Naive thymus-derived CD4-positive, alpha-beta T cell (primary cell): Measurements from ENCODE around the gene GNAT3. TPM values are rescaled to one million over a fixed set of nuclear protein-coding genes. Genes with fewer than 3 reads are reported as not detected.

Source experiments
- ATAC-seq: fragments of 150-1000 bp; cut with Tn5 transposase; 2 replicates; pipeline ENCODE4 v1.10.0; 2021; ENCODE audit warnings: mild to moderate bottlenecking, moderate library complexity
- CTCF ChIA-PET: fragments of 350-600 bp; sonication (Branson Sonifier 250); formaldehyde crosslinking; loops from one replicate; lab custom pipeline; 2021; ENCODE audit warnings: antibody characterized with exemption; lab: Charles Lee
- POLR2A ChIA-PET: fragments of 350-600 bp; sonication (Branson Sonifier 250); formaldehyde crosslinking; loops from one replicate; lab custom pipeline; 2021; ENCODE audit warnings: antibody characterized with exemption, inconsistent platforms; lab: Charles Lee
- DNase-seq, 9 donors: peaks; one replicate each; pipeline versions ENCODE4 v3.0.0 to v3.0.0-alpha.2; 2020 to 2022; ENCODE audit warnings: mixed read lengths in 1 of 9
- H3K27ac ChIP-seq: one replicate; pipeline ENCODE4 v1.7.0; 2013; ENCODE audit warnings: mild to moderate bottlenecking, low read depth, low read length, moderate library complexity
- H3K27me3 ChIP-seq, 2 donors: one replicate each; pipeline ENCODE4 v1.7.0; 2013; ENCODE audit warnings: low read length in 2 of 2, mild to moderate bottlenecking in 2 of 2, moderate library complexity in 2 of 2; ENCODE audit not compliant: control insufficient read depth in 2 of 2, insufficient read depth in 2 of 2
- H3K36me3 ChIP-seq, 3 experiments: 1 replicate in 2 of 3; 2 replicates in 1 of 3; pipeline ENCODE4 v1.7.0; 2013; ENCODE audit warnings: low read length in 3 of 3, mild to moderate bottlenecking in 3 of 3, moderate library complexity in 1 of 3; ENCODE audit not compliant: insufficient read depth in 3 of 3, control insufficient read depth in 2 of 3
- H3K4me1 ChIP-seq, 2 donors: one replicate each; pipeline ENCODE4 v1.7.0; 2013; ENCODE audit warnings: low read length in 2 of 2, mild to moderate bottlenecking in 2 of 2, moderate library complexity in 1 of 2; ENCODE audit not compliant: control insufficient read depth in 2 of 2, insufficient read depth in 2 of 2
- H3K4me3 ChIP-seq: 2 replicates; pipeline ENCODE4 v1.7.0; 2013; ENCODE audit warnings: mild to moderate bottlenecking, low read length
- H3K9me3 ChIP-seq, 3 experiments: 1 replicate in 2 of 3; 2 replicates in 1 of 3; pipeline ENCODE4 v1.7.0; 2013; ENCODE audit warnings: low read length in 3 of 3; ENCODE audit not compliant: control insufficient read depth in 2 of 3
- H3K27ac Mint-ChIP-seq, 9 donors: one replicate each; pipeline ENCODE4 v1.8.0; 2020 to 2022; ENCODE audit warnings: mixed read lengths in 9 of 9, mild to moderate bottlenecking in 8 of 9, moderate library complexity in 5 of 9, inconsistent platforms in 2 of 9
- H3K27me3 Mint-ChIP-seq, 5 donors: one replicate each; pipeline ENCODE4 v1.8.0; 2021 to 2022; ENCODE audit warnings: mixed read lengths in 5 of 5, mild to moderate bottlenecking in 1 of 5
- H3K36me3 Mint-ChIP-seq, 5 donors: one replicate each; pipeline ENCODE4 v1.8.0; 2020 to 2022; ENCODE audit warnings: mixed read lengths in 5 of 5, mild to moderate bottlenecking in 3 of 5, inconsistent platforms in 1 of 5
- H3K4me1 Mint-ChIP-seq, 7 donors: one replicate each; pipeline ENCODE4 v1.8.0; 2020 to 2022; ENCODE audit warnings: mixed read lengths in 7 of 7, mild to moderate bottlenecking in 3 of 7, inconsistent platforms in 1 of 7
- H3K4me3 Mint-ChIP-seq, 10 donors: one replicate each; pipeline ENCODE4 v1.8.0; 2020 to 2022; ENCODE audit warnings: mild to moderate bottlenecking in 10 of 10, mixed read lengths in 10 of 10, moderate library complexity in 6 of 10, inconsistent platforms in 2 of 10
- H3K9me3 Mint-ChIP-seq, 11 donors: one replicate each; pipeline ENCODE4 v1.8.0; 2020 to 2022; ENCODE audit warnings: mixed read lengths in 11 of 11, mild to moderate bottlenecking in 4 of 11, inconsistent platforms in 1 of 11, moderate library complexity in 1 of 11
- intact Hi-C, 2 donors: fragments of 100-400 bp; cut with micrococcal nuclease; formaldehyde crosslinking; loops; one replicate each; pipeline ENCODE4 v1.15.1; 2023
- polyA plus RNA-seq, 2 donors: library from polyadenylated mRNA; unstranded; fragments of 300-500 nt; fragmentation: Illumina TruSeq; gene quantifications; one replicate each; pipeline ENCODE4 v1.2.3, GENCODE V29; 2021
- total RNA-seq, 6 experiments: library from RNA in 5 of 6; stranded (reverse) in 5 of 6; gene quantifications; 1 replicate in 5 of 6; 2 replicates in 1 of 6; pipeline ENCODE4 v1.2.3 and lab custom pipeline; 2021 to 2026

The GNAT3 gene
- total and polyA plus RNA-seq, 7 experiments from 2014 or later = not detected

DNA sequence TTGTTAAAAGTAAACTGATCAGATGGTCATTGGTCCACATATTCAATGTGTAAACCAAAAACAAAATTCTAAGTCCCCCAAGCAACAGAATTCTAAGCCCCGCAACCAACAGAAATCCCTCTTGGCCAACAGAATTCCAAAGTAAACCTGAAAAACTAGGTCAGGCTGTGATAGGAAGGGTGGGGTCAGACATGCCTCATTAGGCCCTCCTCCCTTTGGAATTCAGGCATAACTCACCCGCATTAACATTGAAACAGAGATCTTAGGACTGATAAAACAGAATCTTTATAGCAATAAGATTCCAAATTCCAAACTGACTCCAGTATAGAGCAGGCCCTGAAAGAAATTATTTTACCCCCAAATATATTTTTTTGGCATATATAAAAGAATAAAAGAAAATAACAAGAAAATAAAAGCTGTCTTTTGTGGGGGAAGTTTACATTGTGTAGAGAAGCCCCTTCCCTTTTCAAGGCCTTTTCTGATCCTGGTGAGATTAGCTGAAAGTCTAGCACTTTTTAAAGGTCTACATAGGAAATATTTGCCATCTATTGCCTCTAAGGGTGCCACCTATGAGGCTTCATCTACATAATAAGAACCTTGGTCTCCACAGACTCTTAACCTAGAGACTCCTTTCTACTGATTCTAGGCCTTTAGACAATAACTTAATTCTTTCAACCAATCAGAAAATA lies 30.5 kb downstream of the GNAT3 start:
- H3K4me3 Mint-ChIP-seq = no peak overlapping the region
- H3K36me3 Mint-ChIP-seq = no peaks in the 10 kb centered on the region
- no peak for DNase-seq
- no peaks in the 10 kb centered on the region for H3K27me3 ChIP-seq
- no peak overlapping the region for H3K4me3 ChIP-seq
- H3K27ac Mint-ChIP-seq = no peak overlapping the region
- no peaks in the 10 kb centered on the region for H3K4me1 ChIP-seq
- no peaks in the 10 kb centered on the region for H3K27me3 Mint-ChIP-seq
- peaks cover 0 to 5% (median 0%) of the 10 kb centered on the region in 11 donors for H3K9me3 Mint-ChIP-seq
- no peak overlapping the region for H3K27ac ChIP-seq
- intact Hi-C loops = no loop called here
- no peaks in the 10 kb centered on the region for H3K9me3 ChIP-seq
- POLR2A ChIA-PET = no interaction called here
- no peak for ATAC-seq
- no peaks in the 10 kb centered on the region for H3K4me1 Mint-ChIP-seq
- no peaks in the 10 kb centered on the region for H3K36me3 ChIP-seq
- CTCF ChIA-PET = no interaction called here

GRCh38 chr7:80480566-80480965 lies 31.3 kb downstream of the GNAT3 start:
- no peak overlapping the region for H3K4me3 Mint-ChIP-seq

DNA sequence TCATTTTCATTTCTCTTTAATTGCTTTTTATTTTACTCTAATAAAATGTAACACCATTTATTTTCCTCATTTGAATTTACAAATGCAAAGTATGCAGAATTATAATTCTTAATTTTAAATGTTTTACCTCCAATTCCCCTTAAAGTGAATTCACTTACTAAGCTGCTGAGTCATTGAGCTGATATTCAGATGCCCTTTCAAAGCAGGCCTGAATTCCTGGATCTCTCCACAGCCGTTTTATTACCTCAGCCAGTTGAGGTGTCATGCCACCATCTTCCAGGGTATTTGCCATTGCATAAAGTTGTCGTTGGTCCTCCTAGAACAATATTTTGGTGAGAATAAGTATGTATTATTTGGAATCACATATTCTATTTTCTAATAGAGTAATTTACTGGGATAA lies 33.2 kb downstream of the GNAT3 start:
- Histone ChIP-seq H3K4me1 (no peaks in the 10 kb centered on the region), H3K9me3 (no peaks in the 10 kb centered on the region), H3K36me3 (no peaks in the 10 kb centered on the region), H3K4me3 (no peak overlapping the region), H3K27ac (no peak overlapping the region), H3K27me3 (no peaks in the 10 kb centered on the region)
- no peak overlapping the region for H3K4me3 Mint-ChIP-seq
- no peak overlapping the region for H3K27ac Mint-ChIP-seq
- POLR2A ChIA-PET = no interaction called here
- no peaks in the 10 kb centered on the region for H3K36me3 Mint-ChIP-seq
- CTCF ChIA-PET = no interaction called here
- intact Hi-C loops = no loop called here
- no peaks in the 10 kb centered on the region for H3K4me1 Mint-ChIP-seq
- H3K9me3 Mint-ChIP-seq = peaks cover 0 to 4% (median 0%) of the 10 kb centered on the region in 11 donors
- ATAC-seq (no peak), DNase-seq (no peak)
- H3K27me3 Mint-ChIP-seq = no peaks in the 10 kb centered on the region

More at GRCh38 chr7:80480566-80480965, 31.3 kb downstream of the GNAT3 start:
- Mint-ChIP-seq H3K4me1 (no peaks in the 10 kb centered on the region), H3K27ac (no peak overlapping the region), H3K9me3 (peaks cover 0 to 5% (median 0%) of the 10 kb centered on the region in 11 donors), H3K27me3 (no peaks in the 10 kb centered on the region), H3K36me3 (no peaks in the 10 kb centered on the region)
- Histone ChIP-seq H3K36me3 (no peaks in the 10 kb centered on the region), H3K4me1 (no peaks in the 10 kb centered on the region), H3K27me3 (no peaks in the 10 kb centered on the region), H3K9me3 (no peaks in the 10 kb centered on the region), H3K27ac (no peak overlapping the region), H3K4me3 (no peak overlapping the region)
- ChIA-PET POLR2A (no interaction called here), CTCF (no interaction called here)
- no peak for ATAC-seq
- intact Hi-C loops = no loop called here
- no peak for DNase-seq

DNA sequence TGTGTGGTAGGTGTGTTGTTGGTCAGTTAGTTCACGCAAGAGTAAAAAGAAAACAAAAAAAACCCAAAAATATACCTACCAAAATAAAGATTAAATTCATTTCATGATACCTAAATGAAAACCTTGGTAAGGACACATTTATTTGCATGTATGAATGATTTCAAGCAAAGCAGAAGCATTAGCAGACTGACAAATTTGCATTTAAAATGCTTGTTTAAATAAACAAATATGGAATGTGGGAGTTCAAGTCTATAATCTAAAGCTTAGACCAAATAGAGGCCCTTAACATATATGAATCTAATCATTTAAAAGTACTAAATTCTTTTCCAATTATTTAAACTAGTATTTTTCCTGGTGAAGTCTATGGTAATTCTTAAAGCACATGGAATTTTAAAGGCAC lies 35.8 kb downstream of the GNAT3 start:
- ChIA-PET CTCF (no interaction called here), POLR2A (no interaction called here)
- Mint-ChIP-seq H3K27me3 (no peaks in the 10 kb centered on the region), H3K4me3 (no peak overlapping the region), H3K9me3 (peaks cover 0 to 2% (median 0%) of the 10 kb centered on the region in 11 donors), H3K36me3 (no peaks in the 10 kb centered on the region), H3K27ac (no peak overlapping the region), H3K4me1 (no peaks in the 10 kb centered on the region)
- Histone ChIP-seq H3K27ac (no peak overlapping the region), H3K4me3 (no peak overlapping the region), H3K27me3 (no peaks in the 10 kb centered on the region), H3K4me1 (no peaks in the 10 kb centered on the region), H3K9me3 (no peaks in the 10 kb centered on the region), H3K36me3 (no peaks in the 10 kb centered on the region)
- intact Hi-C loops = no loop called here
- DNase-seq (no peak), ATAC-seq (no peak)

DNA sequence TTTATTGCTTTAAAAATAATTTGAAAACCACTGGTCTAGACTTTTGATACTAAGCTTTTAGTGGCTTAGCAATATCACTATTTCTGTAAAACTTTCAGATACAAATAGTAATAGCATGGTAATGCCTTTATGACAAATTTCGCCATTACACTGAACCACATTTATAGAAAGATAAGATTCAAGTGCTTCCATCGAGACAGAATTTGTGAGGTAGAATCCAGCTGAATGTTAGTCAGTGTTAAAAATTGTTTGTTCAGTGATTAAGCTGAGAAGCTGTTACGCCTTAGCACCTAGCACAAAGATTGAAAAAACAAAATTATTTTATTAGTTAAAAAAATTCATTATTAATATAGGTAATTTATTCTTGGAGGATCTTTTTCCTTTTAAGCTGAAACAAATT lies 36.5 kb downstream of the GNAT3 start:
- POLR2A ChIA-PET = no interaction called here

DNA sequence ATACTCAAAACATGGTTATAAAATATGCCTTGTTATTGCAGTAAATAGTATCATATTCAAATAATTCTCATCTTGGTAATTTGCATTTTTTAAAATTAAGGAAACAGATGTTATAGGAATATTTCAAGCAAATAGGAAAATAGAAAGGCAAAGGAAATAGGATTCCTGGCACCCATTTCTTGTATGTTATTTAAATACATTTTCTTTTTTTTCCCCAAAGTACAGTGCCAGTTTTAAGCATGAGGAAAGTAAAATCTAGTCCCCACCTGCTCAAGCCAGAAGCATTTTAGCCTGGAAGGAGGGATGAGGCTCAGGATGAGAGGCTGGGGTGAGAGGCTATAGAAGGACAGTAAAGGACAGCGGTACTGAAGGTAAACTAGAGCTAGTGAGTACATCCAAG lies 38.1 kb downstream of the GNAT3 start:
- no peaks in the 10 kb centered on the region for H3K27me3 Mint-ChIP-seq
- no peaks in the 10 kb centered on the region for H3K27me3 ChIP-seq
- H3K9me3 Mint-ChIP-seq = peaks cover 0 to 2% (median 0%) of the 10 kb centered on the region in 11 donors
- ATAC-seq (no peak), DNase-seq (no peak)
- no peaks in the 10 kb centered on the region for H3K9me3 ChIP-seq
- no peak overlapping the region for H3K4me3 Mint-ChIP-seq
- ChIA-PET CTCF (no interaction called here), POLR2A (no interaction called here)
- H3K4me3 ChIP-seq = no peak overlapping the region
- intact Hi-C loops = no loop called here
- H3K4me1 Mint-ChIP-seq = no peaks in the 10 kb centered on the region
- H3K27ac ChIP-seq = no peak overlapping the region
- H3K36me3 Mint-ChIP-seq = no peaks in the 10 kb centered on the region
- H3K4me1 ChIP-seq = no peaks in the 10 kb centered on the region
- no peaks in the 10 kb centered on the region for H3K36me3 ChIP-seq
- H3K27ac Mint-ChIP-seq = no peak overlapping the region

More for the DNA sequence above, 36.5 kb downstream of the GNAT3 start:
- H3K4me3 Mint-ChIP-seq = no peak overlapping the region
- Histone ChIP-seq H3K4me3 (no peak overlapping the region), H3K27me3 (no peaks in the 10 kb centered on the region), H3K4me1 (no peaks in the 10 kb centered on the region), H3K36me3 (no peaks in the 10 kb centered on the region), H3K27ac (no peak overlapping the region), H3K9me3 (no peaks in the 10 kb centered on the region)
- ATAC-seq (no peak), DNase-seq (no peak)
- CTCF ChIA-PET = no interaction called here
- peaks cover 0 to 2% (median 0%) of the 10 kb centered on the region in 11 donors for H3K9me3 Mint-ChIP-seq
- intact Hi-C loops = no loop called here
- H3K4me1 Mint-ChIP-seq = no peaks in the 10 kb centered on the region
- H3K27me3 Mint-ChIP-seq = no peaks in the 10 kb centered on the region
- H3K27ac Mint-ChIP-seq = no peak overlapping the region
- no peaks in the 10 kb centered on the region for H3K36me3 Mint-ChIP-seq

GRCh38 chr7:80472491-80473200 lies 39.2 kb downstream of the GNAT3 start:
- H3K36me3 ChIP-seq = no peaks in the 10 kb centered on the region
- ATAC-seq (no peak), DNase-seq (no peak)
- Mint-ChIP-seq H3K9me3 (peaks cover 0 to 2% (median 0%) of the 10 kb centered on the region in 11 donors), H3K4me1 (no peaks in the 10 kb centered on the region), H3K27ac (no peak overlapping the region), H3K36me3 (no peaks in the 10 kb centered on the region), H3K4me3 (no peak overlapping the region), H3K27me3 (no peaks in the 10 kb centered on the region)
- intact Hi-C loops = no loop called here
- H3K27me3 ChIP-seq = no peaks in the 10 kb centered on the region
- no peaks in the 10 kb centered on the region for H3K4me1 ChIP-seq
- H3K9me3 ChIP-seq = no peaks in the 10 kb centered on the region
- CTCF ChIA-PET = no interaction called here
- no peak overlapping the region for H3K27ac ChIP-seq
- POLR2A ChIA-PET = no interaction called here
- H3K4me3 ChIP-seq = no peak overlapping the region
